ENCODE results near the gene FOXP1.
"Not testable (repeated sequence)": the region's sequence is repeated elsewhere in the genome, so short reads cannot be mapped to it uniquely, and the experiment has no call there.

The FOXP1 gene

GRCh38 chr3:70985572-70985971 is 598.0 kb downstream of the FOXP1 start:
- Mint-ChIP-seq H3K36me3 (peaks cover 90% of the 10 kb centered on the region), H3K27ac (peak overlapping the region; percentile 55), H3K4me1 (peaks cover 53% of the 10 kb centered on the region), H3K4me3 (no peak overlapping the region), H3K9me3 (no peaks in the 10 kb centered on the region)
- ATAC-seq (no peak), DNase-seq (ENCODE audit: low spot score in 2 of 2) (no peak)

DNA sequence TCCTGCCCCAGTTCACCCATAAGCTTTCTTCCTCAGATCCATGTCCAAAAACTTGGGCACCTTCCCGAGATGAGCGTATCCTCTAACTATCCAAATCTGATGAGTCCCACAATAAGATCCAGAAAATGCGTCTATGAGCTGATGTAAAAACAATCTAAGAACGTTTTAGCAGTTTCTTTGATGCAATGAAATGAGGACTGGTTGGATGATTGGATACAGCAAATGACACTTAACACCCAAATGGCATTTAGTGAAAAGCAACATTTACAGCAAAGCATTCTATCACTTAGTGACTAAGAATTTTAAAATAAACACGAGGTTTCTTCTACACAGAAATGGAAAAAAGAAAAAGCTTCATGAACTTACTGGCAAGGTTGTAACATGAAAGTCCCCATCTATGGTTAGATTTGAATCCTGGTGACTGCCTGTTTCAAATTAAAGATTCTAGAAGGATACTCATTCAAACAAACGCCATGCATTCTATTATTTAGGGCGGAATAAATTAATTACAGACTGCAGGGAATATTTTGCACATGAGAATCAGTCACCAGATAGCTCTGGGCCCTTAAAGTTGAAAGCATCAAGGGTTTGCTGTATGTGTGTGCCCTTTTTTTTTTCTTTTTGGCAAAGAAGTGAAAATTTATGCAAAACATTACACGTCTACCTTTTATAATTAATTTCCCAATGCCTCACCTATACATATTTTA is 598.6 kb downstream of the FOXP1 start:
- H3K4me3 Mint-ChIP-seq = no peak overlapping the region
- ATAC-seq (no peak), DNase-seq (ENCODE audit: low spot score in 2 of 2) (no peak)
- H3K27ac Mint-ChIP-seq = peak overlapping the region; percentile 96
- peaks cover 90% of the 10 kb centered on the region for H3K36me3 Mint-ChIP-seq
- H3K9me3 Mint-ChIP-seq = no peaks in the 10 kb centered on the region
- peaks cover 53% of the 10 kb centered on the region for H3K4me1 Mint-ChIP-seq

DNA sequence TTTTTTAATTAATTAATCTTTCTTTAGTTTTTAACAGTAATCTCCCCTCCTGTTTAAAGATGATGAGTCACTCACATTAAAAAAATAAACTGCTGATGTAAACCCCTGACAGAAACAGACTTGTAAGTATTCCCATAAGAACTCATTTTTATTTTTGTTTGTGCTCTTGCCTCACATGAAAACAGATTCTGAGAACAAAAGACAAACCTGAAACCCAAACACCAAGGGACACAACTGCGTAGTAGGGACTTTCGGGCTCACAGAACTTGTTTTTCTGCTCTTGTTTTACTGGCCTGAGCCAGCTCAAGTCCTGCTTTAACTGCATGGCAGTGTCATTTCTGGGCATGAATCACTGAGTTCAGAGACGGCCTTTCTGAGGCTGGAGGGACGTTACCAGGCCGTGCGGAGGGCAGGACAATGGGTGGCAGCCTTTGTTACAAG is 600.8 kb downstream of the FOXP1 start:
- peak; percentile 88 for ATAC-seq
- H3K4me1 Mint-ChIP-seq = peaks cover 56% of the 10 kb centered on the region

DNA sequence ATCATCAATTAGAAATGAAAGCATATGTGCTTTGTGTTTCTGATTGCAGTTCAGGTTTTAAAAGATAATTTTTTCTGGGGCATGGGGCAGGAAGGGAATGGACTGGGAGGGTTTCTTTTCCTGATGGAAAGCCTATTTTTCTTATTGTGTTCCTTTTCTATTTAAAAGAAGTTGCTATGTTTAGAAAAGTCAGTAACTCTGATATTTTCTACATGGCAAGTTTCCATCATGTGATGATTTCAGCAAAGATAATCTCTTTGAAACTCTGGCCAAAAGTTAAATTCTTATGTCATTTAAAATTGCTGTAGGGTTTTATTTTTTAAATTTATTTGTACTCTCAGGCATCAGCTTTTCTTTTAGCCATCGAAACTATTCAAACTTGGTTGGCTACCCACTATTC is 601.2 kb downstream of the FOXP1 start:
- DNase-seq (ENCODE audit: low spot score in 2 of 2) = no peak
- Mint-ChIP-seq H3K4me3 (peak overlapping the region; percentile 56), H3K27ac (peak overlapping the region; percentile 96), H3K36me3 (peaks cover 100% of the 10 kb centered on the region), H3K4me1 (peaks cover 52% of the 10 kb centered on the region), H3K9me3 (no peaks in the 10 kb centered on the region)
- no peak for ATAC-seq

More for the DNA sequence above, 600.8 kb downstream of the FOXP1 start:
- peak; percentile 10 to 76 for DNase-seq (ENCODE audit: low spot score in 2 of 2)
- Mint-ChIP-seq H3K27ac (peak overlapping the region; percentile 96), H3K36me3 (peaks cover 100% of the 10 kb centered on the region), H3K4me3 (peak overlapping the region; percentile 56), H3K9me3 (no peaks in the 10 kb centered on the region)

GRCh38 chr3:70981231-70981880 is 602.2 kb downstream of the FOXP1 start:
- H3K36me3 Mint-ChIP-seq = peaks cover 100% of the 10 kb centered on the region
- no peak for DNase-seq (ENCODE audit: low spot score in 2 of 2)
- no peak for ATAC-seq
- H3K9me3 Mint-ChIP-seq = no peaks in the 10 kb centered on the region
- peaks cover 52% of the 10 kb centered on the region for H3K4me1 Mint-ChIP-seq
- peak overlapping the region; percentile 96 for H3K27ac Mint-ChIP-seq
- peak overlapping the region; percentile 56 for H3K4me3 Mint-ChIP-seq

GRCh38 chr3:70980646-70981170 is 602.8 kb downstream of the FOXP1 start:
- peak overlapping the region; percentile 96 for H3K27ac Mint-ChIP-seq
- peaks cover 100% of the 10 kb centered on the region for H3K36me3 Mint-ChIP-seq
- peaks cover 52% of the 10 kb centered on the region for H3K4me1 Mint-ChIP-seq

GRCh38 chr3:70979983-70980645 is 603.4 kb downstream of the FOXP1 start:
- Mint-ChIP-seq H3K4me3 (peak overlapping the region; percentile 56), H3K9me3 (no peaks in the 10 kb centered on the region), H3K4me1 (peaks cover 51% of the 10 kb centered on the region), H3K36me3 (peaks cover 100% of the 10 kb centered on the region), H3K27ac (peak overlapping the region; percentile 96)
- DNase-seq (ENCODE audit: low spot score in 2 of 2) (no peak), ATAC-seq (peak; percentile 50)

More at GRCh38 chr3:70980646-70981170, 602.8 kb downstream of the FOXP1 start:
- H3K9me3 Mint-ChIP-seq = no peaks in the 10 kb centered on the region
- DNase-seq (ENCODE audit: low spot score in 2 of 2) (no peak), ATAC-seq (peak; percentile 78)
- peak overlapping the region; percentile 56 for H3K4me3 Mint-ChIP-seq

GRCh38 chr3:70977712-70978111 is 605.8 kb downstream of the FOXP1 start:
- Mint-ChIP-seq H3K36me3 (peaks cover 100% of the 10 kb centered on the region), H3K27ac (no peak overlapping the region), H3K4me1 (peaks cover 49% of the 10 kb centered on the region), H3K9me3 (no peaks in the 10 kb centered on the region), H3K4me3 (no peak overlapping the region)
- DNase-seq (ENCODE audit: low spot score in 2 of 2) (no peak), ATAC-seq (no peak)

GRCh38 chr3:70975981-70976380 is 607.5 kb downstream of the FOXP1 start:
- H3K9me3 Mint-ChIP-seq; DNase-seq (ENCODE audit: low spot score in 2 of 2); ATAC-seq; H3K27ac Mint-ChIP-seq; H3K4me3 Mint-ChIP-seq: not testable (repeated sequence)
- H3K36me3 Mint-ChIP-seq = peaks cover 100% of the 10 kb centered on the region
- peaks cover 39% of the 10 kb centered on the region for H3K4me1 Mint-ChIP-seq

DNA sequence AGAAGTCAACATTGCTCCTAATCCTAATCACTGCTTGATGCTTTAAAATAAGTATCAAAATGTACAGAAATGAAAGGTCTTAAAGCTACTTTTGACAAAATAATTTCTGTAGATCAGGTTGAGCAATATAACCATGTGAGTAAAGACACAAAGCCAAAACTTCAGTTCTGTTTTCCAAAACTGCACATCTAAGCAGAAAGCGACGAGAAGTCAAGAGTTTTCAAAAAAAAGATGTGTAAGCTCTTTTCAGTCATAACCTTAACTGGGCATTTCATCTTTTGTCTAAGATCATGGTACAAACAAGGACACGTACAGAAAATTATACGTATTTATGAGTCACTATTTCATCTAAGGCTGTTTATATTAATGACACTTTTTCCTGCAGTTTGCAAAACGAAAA is 608.8 kb downstream of the FOXP1 start:
- H3K9me3 Mint-ChIP-seq = no peaks in the 10 kb centered on the region
- H3K4me3 Mint-ChIP-seq = no peak overlapping the region
- ATAC-seq (peak; percentile 51), DNase-seq (ENCODE audit: low spot score in 2 of 2) (peak in 1 of 2 donors; percentile 20)
- peaks cover 100% of the 10 kb centered on the region for H3K36me3 Mint-ChIP-seq
- no peak overlapping the region for H3K27ac Mint-ChIP-seq
- H3K4me1 Mint-ChIP-seq = peaks cover 27% of the 10 kb centered on the region

- H3K36me3 Mint-ChIP-seq = peaks cover 100% of the 10 kb centered on the region
- no peak overlapping the region for H3K4me3 Mint-ChIP-seq
- H3K4me1 Mint-ChIP-seq = peaks cover 29% of the 10 kb centered on the region
- ATAC-seq (peak; percentile 91), DNase-seq (ENCODE audit: low spot score in 2 of 2) (no peak)
- no peaks in the 10 kb centered on the region for H3K9me3 Mint-ChIP-seq
- H3K27ac Mint-ChIP-seq = peak overlapping the region; percentile 48
These were observed 610.0 kb downstream of the FOXP1 start for GRCh38 chr3:70973558-70973957.

- H3K4me1 Mint-ChIP-seq = peaks cover 29% of the 10 kb centered on the region
These were observed 610.7 kb downstream of the FOXP1 start for GRCh38 chr3:70972855-70973254.

DNA sequence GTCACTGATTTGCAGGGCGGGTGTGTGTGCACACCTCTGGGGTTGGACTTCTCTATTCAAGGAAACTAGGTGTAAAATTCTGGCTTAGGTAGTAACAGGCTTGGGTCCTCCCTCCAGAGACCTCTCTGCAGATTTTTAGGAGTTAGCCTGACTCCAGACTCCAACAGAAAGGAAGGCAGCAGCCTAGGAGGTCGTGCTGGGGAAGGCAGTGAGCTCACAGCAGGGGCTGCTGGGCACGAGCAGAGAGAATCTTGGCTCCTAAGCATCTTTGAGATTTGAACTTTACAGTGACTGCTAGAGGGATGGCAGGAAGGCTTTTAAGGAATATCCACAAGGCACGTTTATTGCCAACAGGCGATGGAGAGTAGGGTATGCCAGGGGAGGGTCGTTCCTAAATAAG is 612.6 kb downstream of the FOXP1 start:
- Mint-ChIP-seq H3K9me3 (no peaks in the 10 kb centered on the region), H3K27ac (peak overlapping the region; percentile 29), H3K4me1 (peaks cover 29% of the 10 kb centered on the region), H3K36me3 (peaks cover 100% of the 10 kb centered on the region), H3K4me3 (no peak overlapping the region)
- ATAC-seq (no peak), DNase-seq (ENCODE audit: low spot score in 2 of 2) (no peak)

More at GRCh38 chr3:70972855-70973254, 610.7 kb downstream of the FOXP1 start:
- H3K36me3 Mint-ChIP-seq = peaks cover 100% of the 10 kb centered on the region
- no peak overlapping the region for H3K27ac Mint-ChIP-seq
- H3K4me3 Mint-ChIP-seq = no peak overlapping the region
- no peaks in the 10 kb centered on the region for H3K9me3 Mint-ChIP-seq
- DNase-seq (ENCODE audit: low spot score in 2 of 2) (no peak), ATAC-seq (no peak)

DNA sequence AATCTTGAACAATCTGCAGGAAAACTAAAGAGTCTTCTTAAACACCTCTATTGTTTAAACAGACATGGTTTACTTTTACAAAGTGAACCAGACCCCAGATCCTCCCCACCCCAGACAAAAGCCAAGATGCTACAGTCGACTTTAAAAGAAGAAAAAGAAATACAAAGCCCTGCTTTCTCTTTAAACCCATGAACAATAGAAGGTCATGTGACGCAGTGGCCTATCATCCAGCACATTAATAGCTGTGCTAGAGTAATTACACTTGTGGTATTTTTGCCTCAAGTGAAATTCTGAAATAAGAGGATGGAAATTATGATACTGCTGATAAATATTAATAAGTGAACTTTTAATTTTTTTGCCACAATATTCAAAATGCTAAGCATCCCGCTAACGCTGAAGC is 613.4 kb downstream of the FOXP1 start:
- DNase-seq (ENCODE audit: low spot score in 2 of 2) = no peak
- ATAC-seq = no peak
- no peak overlapping the region for H3K4me3 Mint-ChIP-seq
- H3K27ac Mint-ChIP-seq = no peak overlapping the region
- peaks cover 100% of the 10 kb centered on the region for H3K36me3 Mint-ChIP-seq
- no peaks in the 10 kb centered on the region for H3K9me3 Mint-ChIP-seq
- H3K4me1 Mint-ChIP-seq = peaks cover 29% of the 10 kb centered on the region

Data from stimulated activated effector memory CD8-positive, alpha-beta T cell treated with anti-CD3 and anti-CD28 coated beads, Interleukin-12 subunit alpha, Interleukin-12 subunit beta, amount 100 ng/mL, for 72 hours (primary cell).